CD4-positive, alpha-beta T cell (primary cell): ENCODE results near the gene LEFTY2. TPM values are rescaled to one million over a fixed set of nuclear protein-coding genes. Genes with fewer than 3 reads are reported as not detected.

Experiments
- ATAC-seq: fragments of 200-7000 bp; cut with Tn5 transposase; one replicate; pipeline ENCODE4 v1.10.0; 2022; ENCODE audit warnings: mild to moderate bottlenecking; ENCODE audit not compliant: poor library complexity
- CTCF ChIA-PET: fragments of 350-600 bp; sonication (Branson Sonifier 250); formaldehyde crosslinking; loops from one replicate; lab custom pipeline; 2021; ENCODE audit warnings: antibody characterized with exemption, inconsistent platforms; lab: Charles Lee
- POLR2A ChIA-PET: fragments of 350-600 bp; sonication (Branson Sonifier 250); formaldehyde crosslinking; loops from one replicate; lab custom pipeline; 2021; ENCODE audit warnings: antibody characterized with exemption, inconsistent platforms; lab: Charles Lee
- DNase-seq, 14 experiments: peaks; one replicate each; pipeline ENCODE4 v3.0.0-alpha.2; 2013 to 2020; ENCODE audit warnings: mixed read lengths in 2 of 14
- H3K27ac ChIP-seq, 2 donors: one replicate each; pipeline versions ENCODE4 v1.5.1 to v1.7.0; 2013; ENCODE audit warnings: low read length in 2 of 2, low read depth in 1 of 2, mild to moderate bottlenecking in 1 of 2
- H3K27me3 ChIP-seq, 2 experiments: 1 replicate in 1 of 2; 2 replicates in 1 of 2; pipeline versions ENCODE4 v1.6.1 to v1.7.0; 2013; ENCODE audit warnings: low read length in 2 of 2, control low read depth in 1 of 2, mild to moderate bottlenecking in 1 of 2, moderate library complexity in 1 of 2; ENCODE audit not compliant: insufficient read depth in 2 of 2, control insufficient read depth in 1 of 2
- H3K36me3 ChIP-seq: one replicate; pipeline ENCODE4 v1.6.1; 2013; ENCODE audit warnings: low read length, control low read depth; ENCODE audit not compliant: insufficient read depth
- H3K4me1 ChIP-seq: one replicate; pipeline ENCODE4 v1.6.1; 2013; ENCODE audit warnings: low read length, control low read depth; ENCODE audit not compliant: insufficient read depth
- H3K4me3 ChIP-seq: one replicate; pipeline ENCODE4 v1.5.1; 2013; ENCODE audit warnings: mild to moderate bottlenecking, low read length, moderate library complexity
- H3K9me3 ChIP-seq, 2 experiments: 1 replicate in 1 of 2; 2 replicates in 1 of 2; pipeline versions ENCODE4 v1.6.1 to v1.7.0; 2013; ENCODE audit warnings: low read length in 2 of 2, mild to moderate bottlenecking in 2 of 2, control low read depth in 1 of 2, moderate library complexity in 1 of 2; ENCODE audit not compliant: control insufficient read depth in 1 of 2, insufficient read depth in 1 of 2
- H3K27ac Mint-ChIP-seq: one replicate; pipeline ENCODE4 v1.8.0; 2020; ENCODE audit warnings: mixed read lengths
- H3K27me3 Mint-ChIP-seq: one replicate; pipeline ENCODE4 v1.8.0; 2021; ENCODE audit warnings: mixed read lengths
- H3K36me3 Mint-ChIP-seq: one replicate; pipeline ENCODE4 v1.8.0; 2021; ENCODE audit warnings: low read depth, mixed read lengths
- H3K4me1 Mint-ChIP-seq: one replicate; pipeline ENCODE4 v1.8.0; 2021; ENCODE audit warnings: low read depth, mixed read lengths
- H3K4me3 Mint-ChIP-seq: one replicate; pipeline ENCODE4 v1.8.0; 2020; ENCODE audit warnings: mild to moderate bottlenecking, mixed read lengths
- H3K9me3 Mint-ChIP-seq: one replicate; pipeline ENCODE4 v1.8.0; 2020; ENCODE audit warnings: mixed read lengths
- intact Hi-C, 2 experiments: fragments of 100-400 bp; cut with DNase I in 1 of 2; cut with micrococcal nuclease in 1 of 2; formaldehyde crosslinking; loops; one replicate each; pipeline versions ENCODE4 v1.15.1 to v1.9.0; 2023 to 2025; cut with DNase I, micrococcal nuclease
- total RNA-seq, 174 experiments: library from RNA in 2 of 174; stranded (reverse) in 2 of 174; gene quantifications; one replicate each; pipeline ENCODE4 v1.2.3 and lab custom pipeline; 2021 to 2026
- TF ChIP-seq, protein P1 (sequence below): fragments of 200-600 bp; IDR thresholded peaks from one replicate; pipeline ENCODE4 v1.8.0; 2022; ENCODE audit warnings: antibody characterized with exemption, mild to moderate bottlenecking

Gene LEFTY2
- total RNA-seq, 2 experiments from 2014 or later, result not detected

DNA sequence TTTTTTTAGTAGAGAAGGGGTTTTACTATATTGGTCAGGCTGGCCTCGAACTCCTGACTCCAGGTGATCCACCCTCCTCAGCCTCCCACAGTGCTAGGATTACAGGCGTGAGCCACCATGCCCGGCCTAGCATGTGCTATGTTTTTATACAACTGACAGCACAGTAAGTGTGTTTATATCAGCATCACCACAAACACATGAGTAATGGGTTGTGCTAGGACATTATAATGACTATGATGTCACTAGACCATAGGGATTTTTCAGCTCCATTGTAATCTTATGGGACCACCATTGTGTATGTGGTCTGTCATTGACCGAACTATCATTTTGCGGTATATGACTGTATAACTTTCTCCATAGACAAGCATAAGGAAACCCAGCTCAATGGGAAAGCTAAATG, 6.3 kb downstream of the LEFTY2 start:
- H3K36me3 Mint-ChIP-seq, result no peaks in the 10 kb centered on the region
- no peak overlapping the region for H3K27ac ChIP-seq
- H3K27me3 ChIP-seq, result no peaks in the 10 kb centered on the region
- ChIA-PET POLR2A (interaction anchor here (0.8 to 1.0 kb wide), 2 partner anchors 10 to 157 kb away, joined by 3 read pairs; partner anchors contain the start of gene SRP9), CTCF (no interaction called here)
- no peak for DNase-seq
- no peak overlapping the region for H3K4me3 ChIP-seq
- no peaks in the 10 kb centered on the region for H3K27me3 Mint-ChIP-seq
- H3K27ac Mint-ChIP-seq, result no peak overlapping the region
- TF ChIP-seq, protein P1, sequence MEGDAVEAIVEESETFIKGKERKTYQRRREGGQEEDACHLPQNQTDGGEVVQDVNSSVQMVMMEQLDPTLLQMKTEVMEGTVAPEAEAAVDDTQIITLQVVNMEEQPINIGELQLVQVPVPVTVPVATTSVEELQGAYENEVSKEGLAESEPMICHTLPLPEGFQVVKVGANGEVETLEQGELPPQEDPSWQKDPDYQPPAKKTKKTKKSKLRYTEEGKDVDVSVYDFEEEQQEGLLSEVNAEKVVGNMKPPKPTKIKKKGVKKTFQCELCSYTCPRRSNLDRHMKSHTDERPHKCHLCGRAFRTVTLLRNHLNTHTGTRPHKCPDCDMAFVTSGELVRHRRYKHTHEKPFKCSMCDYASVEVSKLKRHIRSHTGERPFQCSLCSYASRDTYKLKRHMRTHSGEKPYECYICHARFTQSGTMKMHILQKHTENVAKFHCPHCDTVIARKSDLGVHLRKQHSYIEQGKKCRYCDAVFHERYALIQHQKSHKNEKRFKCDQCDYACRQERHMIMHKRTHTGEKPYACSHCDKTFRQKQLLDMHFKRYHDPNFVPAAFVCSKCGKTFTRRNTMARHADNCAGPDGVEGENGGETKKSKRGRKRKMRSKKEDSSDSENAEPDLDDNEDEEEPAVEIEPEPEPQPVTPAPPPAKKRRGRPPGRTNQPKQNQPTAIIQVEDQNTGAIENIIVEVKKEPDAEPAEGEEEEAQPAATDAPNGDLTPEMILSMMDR, result no peak
- ATAC-seq, result no peak
- no peaks in the 10 kb centered on the region for H3K9me3 Mint-ChIP-seq
- peaks cover 3% of the 10 kb centered on the region for H3K4me1 ChIP-seq
- no peaks in the 10 kb centered on the region for H3K36me3 ChIP-seq
- intact Hi-C loops, result no loop called here
- H3K4me1 Mint-ChIP-seq, result no peaks in the 10 kb centered on the region
- H3K9me3 ChIP-seq, result no peaks in the 10 kb centered on the region
- no peak overlapping the region for H3K4me3 Mint-ChIP-seq

DNA sequence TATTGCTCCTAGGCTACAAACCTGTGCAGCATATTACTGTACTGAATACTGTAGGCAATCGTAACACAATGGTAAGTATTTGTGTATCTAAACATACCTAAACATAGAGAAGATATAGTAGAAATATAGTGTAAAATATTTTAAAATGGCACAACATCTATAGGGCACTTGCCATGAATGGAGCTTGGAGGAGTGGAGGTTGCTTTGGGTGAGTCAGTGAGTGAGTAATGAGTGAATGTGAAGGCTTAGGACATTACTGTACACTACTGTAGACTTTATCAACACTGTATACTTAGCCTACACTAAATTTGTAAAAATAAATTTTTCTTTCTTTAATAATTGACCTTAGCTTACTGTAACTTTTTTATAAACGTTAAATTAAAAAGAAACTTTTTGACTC, 7.9 kb downstream of the LEFTY2 start:
- H3K36me3 Mint-ChIP-seq, result no peaks in the 10 kb centered on the region
- intact Hi-C loops, result no loop called here
- no peak overlapping the region for H3K27ac ChIP-seq
- no peaks in the 10 kb centered on the region for H3K27me3 ChIP-seq
- no peak overlapping the region for H3K4me3 ChIP-seq
- H3K9me3 Mint-ChIP-seq, result no peaks in the 10 kb centered on the region
- no peak overlapping the region for H3K4me3 Mint-ChIP-seq
- no peaks in the 10 kb centered on the region for H3K27me3 Mint-ChIP-seq
- H3K27ac Mint-ChIP-seq, result no peak overlapping the region
- peaks cover 15% of the 10 kb centered on the region for H3K4me1 Mint-ChIP-seq
- ChIA-PET CTCF (no interaction called here), POLR2A (interaction anchor here (0.8 kb wide), 1 partner anchor 9 kb away, joined by 3 read pairs; the partner anchor contains the start of gene PYCR2)
- DNase-seq (no peak), ATAC-seq (no peak)
- peaks cover 16% of the 10 kb centered on the region for H3K4me1 ChIP-seq
- H3K36me3 ChIP-seq, result no peaks in the 10 kb centered on the region
- TF ChIP-seq, protein P1, result no peak
- H3K9me3 ChIP-seq, result no peaks in the 10 kb centered on the region

DNA sequence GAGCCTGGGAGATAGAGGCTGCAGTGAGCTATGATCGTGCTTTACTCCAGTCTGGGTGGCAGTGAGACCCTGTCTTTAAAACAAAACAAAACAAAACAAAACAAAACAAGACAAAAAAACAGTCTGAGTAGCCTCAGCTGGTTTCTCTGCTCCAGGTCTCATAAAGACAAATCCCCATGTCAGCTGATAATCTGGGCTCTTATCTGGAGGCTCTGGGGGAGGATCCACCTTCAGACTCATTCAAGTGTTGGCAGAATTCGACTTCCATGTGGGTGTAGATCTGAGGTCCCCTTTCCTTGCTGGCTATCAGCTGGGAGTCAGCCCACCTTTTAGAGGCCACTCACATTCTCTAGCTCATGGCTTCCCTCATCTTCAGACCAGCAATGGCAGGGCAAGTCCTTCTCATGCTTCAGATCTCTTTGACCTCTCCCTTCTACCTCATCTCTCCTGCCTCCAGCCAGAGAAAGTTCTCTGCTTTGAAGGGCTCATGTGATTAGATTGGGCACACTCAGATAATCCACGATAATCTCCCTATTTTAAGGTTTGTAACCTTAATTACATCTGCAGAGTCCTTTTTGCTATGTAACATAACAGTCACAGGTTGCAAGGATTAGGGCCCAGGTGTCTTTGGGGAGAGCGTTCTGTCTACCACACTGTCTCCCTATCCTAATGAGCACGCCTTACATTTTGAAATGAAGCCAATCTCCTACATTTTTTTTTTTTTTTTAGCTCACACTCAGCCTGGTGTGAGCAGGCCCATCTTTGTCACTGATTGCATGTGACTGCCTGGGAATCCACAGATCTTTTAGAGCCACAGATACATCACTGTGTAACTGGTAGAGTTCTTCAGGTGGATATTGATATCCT, 9.5 kb downstream of the LEFTY2 start:
- no peak overlapping the region for H3K4me3 Mint-ChIP-seq
- Histone ChIP-seq H3K4me1 (peaks cover 27% of the 10 kb centered on the region), H3K27me3 (no peaks in the 10 kb centered on the region), H3K4me3 (no peak overlapping the region), H3K27ac (no peak overlapping the region), H3K9me3 (no peaks in the 10 kb centered on the region), H3K36me3 (no peaks in the 10 kb centered on the region)
- ATAC-seq (no peak), DNase-seq (no peak)
- POLR2A ChIA-PET, result interaction anchor here (0.5 to 1.5 kb wide), 2 partner anchors 132 to 487 kb away, joined by 3 to 4 read pairs; no protein-coding TSS in a partner anchor
- peak overlapping the region; percentile 33 for H3K27ac Mint-ChIP-seq
- no peaks in the 10 kb centered on the region for H3K36me3 Mint-ChIP-seq
- intact Hi-C loops, result no loop called here
- no peaks in the 10 kb centered on the region for H3K27me3 Mint-ChIP-seq
- peaks cover 23% of the 10 kb centered on the region for H3K4me1 Mint-ChIP-seq
- no peaks in the 10 kb centered on the region for H3K9me3 Mint-ChIP-seq
- TF ChIP-seq, protein P1, result no peak
- CTCF ChIA-PET, result no interaction called here
